ENCODE results near the gene SLC24A3. TPM values are rescaled to one million over a fixed set of nuclear protein-coding genes. Genes with fewer than 3 reads are reported as not detected.

The SLC24A3 gene
- total and polyA plus RNA-seq, 2 of the 13 experiments (the other 11 are each of a cell fraction or from before 2014, with no cell fraction given): not detected

GRCh38 chr20:19616620-19617019 lies 404.2 kb downstream of the SLC24A3 start:
- Histone ChIP-seq H3K79me2 (ENCODE audit: insufficient read depth, low read length) (no peaks in the 10 kb centered on the region), H3K9me3 (ENCODE audit: low read length) (peaks cover 15% of the 10 kb centered on the region), H4K20me1 (ENCODE audit: insufficient read depth, low read length) (no peaks in the 10 kb centered on the region), H2AFZ (ENCODE audit: low read length) (no peak overlapping the region), H3K27me3 (ENCODE audit: control insufficient read depth in 1 of 2, insufficient read depth in 2 of 2, low read length in 2 of 2) (peaks cover 0 to 5% of the 10 kb centered on the region in 2 experiments; a peak in 1 of 5 replicates), H3K36me3 (replicated peaks in 1 of 2; ENCODE audit: control insufficient read depth in 1 of 2, insufficient read depth in 2 of 2, low read length in 2 of 2) (no peaks in the 10 kb centered on the region), H3K9ac (ENCODE audit: insufficient read depth, low read depth, low read length) (no peak overlapping the region), H3K4me1 (ENCODE audit: insufficient read depth, low read length) (peaks cover 80% of the 10 kb centered on the region), H3K27ac (ENCODE audit: extremely low read length, insufficient read depth, low read length) (no peak overlapping the region), H3K4me2 (ENCODE audit: low read depth, low read length) (no peak overlapping the region), H3K4me3 (replicated peaks in 1 of 3; ENCODE audit: insufficient read depth in 1 of 3, low read depth in 2 of 3, low read length in 3 of 3) (no peak overlapping the region)
- 43% methylated on average over 4 of the region's 4 CpGs for WGBS (ENCODE audit: low lambda C conversion rate)
- BruUV-seq (replicated peaks): no TSS peak
- peak; percentile 89 for TF ChIP-seq MIER2 (CRISPR knock-in tag; IDR thresholded peaks at IDR 0.05)
- no peak; the same call in 1 of the 2 replicates for TF ChIP-seq BHLHE40 (IDR thresholded peaks at IDR 0.05; ENCODE audit: low read length)
- TF ChIP-seq, protein P1, sequence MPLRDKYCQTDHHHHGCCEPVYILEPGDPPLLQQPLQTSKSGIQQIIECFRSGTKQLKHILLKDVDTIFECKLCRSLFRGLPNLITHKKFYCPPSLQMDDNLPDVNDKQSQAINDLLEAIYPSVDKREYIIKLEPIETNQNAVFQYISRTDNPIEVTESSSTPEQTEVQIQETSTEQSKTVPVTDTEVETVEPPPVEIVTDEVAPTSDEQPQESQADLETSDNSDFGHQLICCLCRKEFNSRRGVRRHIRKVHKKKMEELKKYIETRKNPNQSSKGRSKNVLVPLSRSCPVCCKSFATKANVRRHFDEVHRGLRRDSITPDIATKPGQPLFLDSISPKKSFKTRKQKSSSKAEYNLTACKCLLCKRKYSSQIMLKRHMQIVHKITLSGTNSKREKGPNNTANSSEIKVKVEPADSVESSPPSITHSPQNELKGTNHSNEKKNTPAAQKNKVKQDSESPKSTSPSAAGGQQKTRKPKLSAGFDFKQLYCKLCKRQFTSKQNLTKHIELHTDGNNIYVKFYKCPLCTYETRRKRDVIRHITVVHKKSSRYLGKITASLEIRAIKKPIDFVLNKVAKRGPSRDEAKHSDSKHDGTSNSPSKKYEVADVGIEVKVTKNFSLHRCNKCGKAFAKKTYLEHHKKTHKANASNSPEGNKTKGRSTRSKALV (CRISPR knock-in tag; IDR thresholded peaks at IDR 0.05): no peak
- TF ChIP-seq SAFB2 (CRISPR knock-in tag; IDR thresholded peaks at IDR 0.05; ENCODE audit: borderline replicate concordance, low read depth): 0 out of 2 replicates have a peak, but pooled peaks have one; percentile 23
- 0 out of 2 replicates have a peak, but pooled peaks have one; percentile 4 for TF ChIP-seq ELF1 (CRISPR knock-in tag; IDR thresholded peaks at IDR 0.05)
- TF ChIP-seq, protein P2, sequence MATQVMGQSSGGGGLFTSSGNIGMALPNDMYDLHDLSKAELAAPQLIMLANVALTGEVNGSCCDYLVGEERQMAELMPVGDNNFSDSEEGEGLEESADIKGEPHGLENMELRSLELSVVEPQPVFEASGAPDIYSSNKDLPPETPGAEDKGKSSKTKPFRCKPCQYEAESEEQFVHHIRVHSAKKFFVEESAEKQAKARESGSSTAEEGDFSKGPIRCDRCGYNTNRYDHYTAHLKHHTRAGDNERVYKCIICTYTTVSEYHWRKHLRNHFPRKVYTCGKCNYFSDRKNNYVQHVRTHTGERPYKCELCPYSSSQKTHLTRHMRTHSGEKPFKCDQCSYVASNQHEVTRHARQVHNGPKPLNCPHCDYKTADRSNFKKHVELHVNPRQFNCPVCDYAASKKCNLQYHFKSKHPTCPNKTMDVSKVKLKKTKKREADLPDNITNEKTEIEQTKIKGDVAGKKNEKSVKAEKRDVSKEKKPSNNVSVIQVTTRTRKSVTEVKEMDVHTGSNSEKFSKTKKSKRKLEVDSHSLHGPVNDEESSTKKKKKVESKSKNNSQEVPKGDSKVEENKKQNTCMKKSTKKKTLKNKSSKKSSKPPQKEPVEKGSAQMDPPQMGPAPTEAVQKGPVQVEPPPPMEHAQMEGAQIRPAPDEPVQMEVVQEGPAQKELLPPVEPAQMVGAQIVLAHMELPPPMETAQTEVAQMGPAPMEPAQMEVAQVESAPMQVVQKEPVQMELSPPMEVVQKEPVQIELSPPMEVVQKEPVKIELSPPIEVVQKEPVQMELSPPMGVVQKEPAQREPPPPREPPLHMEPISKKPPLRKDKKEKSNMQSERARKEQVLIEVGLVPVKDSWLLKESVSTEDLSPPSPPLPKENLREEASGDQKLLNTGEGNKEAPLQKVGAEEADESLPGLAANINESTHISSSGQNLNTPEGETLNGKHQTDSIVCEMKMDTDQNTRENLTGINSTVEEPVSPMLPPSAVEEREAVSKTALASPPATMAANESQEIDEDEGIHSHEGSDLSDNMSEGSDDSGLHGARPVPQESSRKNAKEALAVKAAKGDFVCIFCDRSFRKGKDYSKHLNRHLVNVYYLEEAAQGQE (IDR thresholded peaks at IDR 0.05; ENCODE audit: borderline replicate concordance in 1 of 2, low read depth in 1 of 2, low read length in 2 of 2): peak; percentile 38 to 91
- no peak for TF ChIP-seq DPF2 (CRISPR knock-in tag; IDR thresholded peaks at IDR 0.05; ENCODE audit: borderline replicate concordance, low read depth)
- TF ChIP-seq ZNF644 (CRISPR knock-in tag; IDR thresholded peaks at IDR 0.05; ENCODE audit: low read depth): 0 out of 2 replicates have a peak, but pooled peaks have one; percentile 10
- TF ChIP-seq DNMT3B (CRISPR knock-in tag; conservative IDR thresholded peaks at IDR 0.05): no peak
- CTCF ChIA-PET (ENCODE audit: low intra/inter-chr PET ratio, low total read pairs): no interaction called here
- in situ Hi-C loops (cut with HindIII; ENCODE audit: extremely low pct_ligation_motif_present, low pct_unique_long_range_greater_than_20kb): no loop called here
- no peak for FAIRE-seq
- intact Hi-C loops (cut with micrococcal nuclease; ENCODE audit: unreplicated experiment): no loop called here
- POLR2A ChIA-PET: no interaction called here
- ATAC-seq: no peak
- DNase-seq (ENCODE audit: low spot score): no peak
